Measurements from ENCODE around the gene ADAMTS2.

DNA sequence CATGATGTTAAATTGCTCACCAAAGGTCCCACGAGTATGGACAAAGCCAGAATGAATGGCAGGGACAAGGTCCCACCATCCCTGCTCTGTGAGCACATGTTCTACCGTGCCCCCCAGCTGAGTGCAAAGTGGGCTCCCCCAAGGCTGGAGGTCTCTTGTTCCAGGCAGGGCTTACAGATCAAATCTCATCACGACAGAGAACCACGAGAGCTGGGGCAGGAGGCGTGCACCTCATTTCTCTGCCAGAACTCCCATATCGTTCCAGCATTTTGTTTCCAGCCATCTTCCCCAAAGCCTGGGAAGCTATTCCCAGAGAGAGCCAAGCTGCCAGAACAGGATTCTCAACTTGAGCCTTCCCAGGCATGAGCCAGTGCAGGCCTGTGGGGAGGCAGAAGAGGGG lies 176.6 kb downstream of the ADAMTS2 start:
- TF ChIP-seq SUZ12 (IDR thresholded peaks at IDR 0.05) (no peak), L3MBTL2 (conservative IDR thresholded peaks at IDR 0.05) (no peak), SP1 (IDR thresholded peaks at IDR 0.05) (no peak), TARDBP (IDR thresholded peaks at IDR 0.05) (no peak)
- TF ChIP-seq, protein P1, sequence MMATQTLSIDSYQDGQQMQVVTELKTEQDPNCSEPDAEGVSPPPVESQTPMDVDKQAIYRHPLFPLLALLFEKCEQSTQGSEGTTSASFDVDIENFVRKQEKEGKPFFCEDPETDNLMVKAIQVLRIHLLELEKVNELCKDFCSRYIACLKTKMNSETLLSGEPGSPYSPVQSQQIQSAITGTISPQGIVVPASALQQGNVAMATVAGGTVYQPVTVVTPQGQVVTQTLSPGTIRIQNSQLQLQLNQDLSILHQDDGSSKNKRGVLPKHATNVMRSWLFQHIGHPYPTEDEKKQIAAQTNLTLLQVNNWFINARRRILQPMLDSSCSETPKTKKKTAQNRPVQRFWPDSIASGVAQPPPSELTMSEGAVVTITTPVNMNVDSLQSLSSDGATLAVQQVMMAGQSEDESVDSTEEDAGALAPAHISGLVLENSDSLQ (IDR thresholded peaks at IDR 0.05): no peak
